Measurements from ENCODE around the gene KAT2A. TPM values are rescaled to one million over a fixed set of nuclear protein-coding genes. Genes with fewer than 3 reads are reported as not detected.

Gene KAT2A
- total and polyA plus RNA-seq, 8 donors = 39.9 to 77.6 (median 70.8) TPM

GRCh38 chr17:42098730-42099399, 22.3 kb downstream of the KAT2A start:
- intact Hi-C loops (cut with DNase I) = no loop called here
- Histone ChIP-seq H3K27me3 (peaks cover 14 to 38% of the 10 kb centered on the region in 2 donors), H3K27ac (no peak overlapping the region), H3K4me1 (peaks cover 0 to 10% of the 10 kb centered on the region in 2 donors), H3K36me3 (peaks cover 0 to 7% of the 10 kb centered on the region in 2 donors), H3K9me3 (no peaks in the 10 kb centered on the region), H3K4me3 (no peak overlapping the region)
- DNase-seq (no peak), ATAC-seq (no peak)
- TF ChIP-seq, protein P1, sequence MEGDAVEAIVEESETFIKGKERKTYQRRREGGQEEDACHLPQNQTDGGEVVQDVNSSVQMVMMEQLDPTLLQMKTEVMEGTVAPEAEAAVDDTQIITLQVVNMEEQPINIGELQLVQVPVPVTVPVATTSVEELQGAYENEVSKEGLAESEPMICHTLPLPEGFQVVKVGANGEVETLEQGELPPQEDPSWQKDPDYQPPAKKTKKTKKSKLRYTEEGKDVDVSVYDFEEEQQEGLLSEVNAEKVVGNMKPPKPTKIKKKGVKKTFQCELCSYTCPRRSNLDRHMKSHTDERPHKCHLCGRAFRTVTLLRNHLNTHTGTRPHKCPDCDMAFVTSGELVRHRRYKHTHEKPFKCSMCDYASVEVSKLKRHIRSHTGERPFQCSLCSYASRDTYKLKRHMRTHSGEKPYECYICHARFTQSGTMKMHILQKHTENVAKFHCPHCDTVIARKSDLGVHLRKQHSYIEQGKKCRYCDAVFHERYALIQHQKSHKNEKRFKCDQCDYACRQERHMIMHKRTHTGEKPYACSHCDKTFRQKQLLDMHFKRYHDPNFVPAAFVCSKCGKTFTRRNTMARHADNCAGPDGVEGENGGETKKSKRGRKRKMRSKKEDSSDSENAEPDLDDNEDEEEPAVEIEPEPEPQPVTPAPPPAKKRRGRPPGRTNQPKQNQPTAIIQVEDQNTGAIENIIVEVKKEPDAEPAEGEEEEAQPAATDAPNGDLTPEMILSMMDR (IDR thresholded peaks at IDR 0.05) = no peak

GRCh38 chr17:42097691-42098631, 23.2 kb downstream of the KAT2A start, which contains the start of gene ZNF385C:
Gene ZNF385C, minus strand, starts transcription at chr17:42098473. Its CDS starts 35,417 bp downstream, at chr17:42063056.
- no peaks in the 10 kb centered on the region for H3K9me3 ChIP-seq
- TF ChIP-seq, protein P1 (IDR thresholded peaks at IDR 0.05) = no peak
- H3K4me3 ChIP-seq = no peak within 1 kb of the TSS
- intact Hi-C loops (cut with DNase I) = no loop called here
- H3K4me1 ChIP-seq = peaks cover 0 to 10% of the 10 kb centered on the region in 2 donors
- DNase-seq = peak in 1 of 4 donors; percentile 87
- H3K27me3 ChIP-seq = peaks cover 14 to 38% of the 10 kb centered on the region in 2 donors
- no peaks in the 10 kb centered on the region for H3K36me3 ChIP-seq
- peak; percentile 49 for ATAC-seq
- H3K27ac ChIP-seq = no peak within 1 kb of the TSS

GRCh38 chr17:42096360-42097111, 24.6 kb downstream of the KAT2A start:
- no peaks in the 10 kb centered on the region for H3K9me3 ChIP-seq
- ATAC-seq (no peak), DNase-seq (no peak)
- intact Hi-C loops (cut with DNase I) = no loop called here
- H3K27me3 ChIP-seq = peaks cover 14 to 38% of the 10 kb centered on the region in 2 donors
- no peaks in the 10 kb centered on the region for H3K36me3 ChIP-seq
- no peak overlapping the region for H3K27ac ChIP-seq
- peaks cover 0 to 10% of the 10 kb centered on the region in 2 donors for H3K4me1 ChIP-seq
- TF ChIP-seq, protein P1 (IDR thresholded peaks at IDR 0.05) = no peak
- H3K4me3 ChIP-seq = no peak overlapping the region

DNA sequence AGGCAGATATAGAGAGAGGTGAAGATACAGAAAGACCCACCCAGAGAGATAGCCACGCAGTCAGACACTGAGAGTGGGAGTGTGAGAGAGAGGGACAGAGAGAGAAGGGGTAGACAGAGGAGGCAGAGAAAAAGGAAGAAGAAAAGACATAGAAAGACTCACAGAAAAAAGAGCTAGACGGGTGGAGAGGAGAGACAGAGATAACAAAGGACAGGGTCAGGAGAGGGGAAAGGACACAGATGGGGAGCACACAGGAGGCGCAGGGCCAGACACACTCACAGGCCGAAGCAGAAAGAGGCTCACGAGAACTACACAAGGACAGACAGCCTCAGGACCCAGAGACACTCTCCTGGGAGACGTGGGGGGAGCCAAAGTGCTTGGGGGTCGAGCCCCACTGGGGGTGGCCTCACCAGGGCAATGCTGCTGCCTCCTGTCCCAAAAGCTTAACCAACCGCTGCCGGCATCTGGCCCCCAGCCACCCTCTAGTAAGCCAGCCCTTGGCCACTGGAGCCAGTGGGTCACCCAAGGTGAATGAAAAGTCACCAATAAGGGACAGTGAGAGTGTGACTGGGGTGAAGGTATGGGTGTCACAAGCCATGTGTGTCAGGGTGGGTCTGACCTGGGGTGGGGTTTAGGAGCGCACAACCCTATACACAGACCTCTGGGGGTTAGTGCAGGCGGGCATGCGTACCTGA, 26.6 kb downstream of the KAT2A start:
- Histone ChIP-seq H3K27ac (no peak overlapping the region), H3K4me1 (peaks cover 0 to 10% of the 10 kb centered on the region in 2 donors), H3K9me3 (no peaks in the 10 kb centered on the region), H3K27me3 (peaks cover 14 to 40% of the 10 kb centered on the region in 2 donors), H3K4me3 (no peak overlapping the region), H3K36me3 (no peaks in the 10 kb centered on the region)
- DNase-seq = peak in 1 of 4 donors; percentile 47
- no peak for ATAC-seq
- TF ChIP-seq, protein P1 (IDR thresholded peaks at IDR 0.05) = no peak
- intact Hi-C loops (cut with DNase I) = no loop called here

All from left lung (tissue), 10 donors.